Mesothelial cell of epicardium (in vitro differentiated cells): Measurements from ENCODE around the gene NSD2. TPM values are rescaled to one million over a fixed set of nuclear protein-coding genes. Genes with fewer than 3 reads are reported as not detected.
"Not testable (repeated sequence)": the region's sequence is repeated elsewhere in the genome, so short reads cannot be mapped to it uniquely, and the experiment has no call there.

Experiments
- DNase-seq, 2 experiments: peaks; one replicate each; pipeline ENCODE4 v3.0.0; 2021; ENCODE audit warnings: low spot score in 2 of 2; ENCODE audit not compliant: unreplicated experiment in 2 of 2
- H3K27ac Mint-ChIP-seq: 2 replicates; pipeline ENCODE4 v1.8.0; 2021; ENCODE audit warnings: mixed read lengths
- H3K27me3 Mint-ChIP-seq: 2 replicates; pipeline ENCODE4 v1.8.0; 2021; ENCODE audit warnings: low read depth, mixed read lengths
- H3K36me3 Mint-ChIP-seq: 2 replicates; pipeline ENCODE4 v1.8.0; 2021; ENCODE audit warnings: mixed read lengths
- H3K4me1 Mint-ChIP-seq: 2 replicates; pipeline ENCODE4 v1.8.0; 2021; ENCODE audit warnings: mixed read lengths
- H3K4me3 Mint-ChIP-seq: 2 replicates; pipeline ENCODE4 v1.8.0; 2021; ENCODE audit warnings: mild to moderate bottlenecking, moderate library complexity, mixed read lengths
- H3K9me3 Mint-ChIP-seq: 2 replicates; pipeline ENCODE4 v1.8.0; 2021; ENCODE audit warnings: mixed read lengths
- CTCF ChIP-seq: fragments of 200-600 bp; sonication (generic); IDR thresholded peaks from one replicate; pipeline ENCODE4 v1.5.0; 2021; ENCODE audit warnings: antibody characterized with exemption; ENCODE audit not compliant: unreplicated experiment
- total RNA-seq: library from RNA; stranded (reverse); gene quantifications from 3 replicates; pipeline ENCODE4 v1.2.1, GENCODE V29; 2021

NSD2 gene
- total RNA-seq, 1 donor from 2014 or later, result 119 TPM

DNA sequence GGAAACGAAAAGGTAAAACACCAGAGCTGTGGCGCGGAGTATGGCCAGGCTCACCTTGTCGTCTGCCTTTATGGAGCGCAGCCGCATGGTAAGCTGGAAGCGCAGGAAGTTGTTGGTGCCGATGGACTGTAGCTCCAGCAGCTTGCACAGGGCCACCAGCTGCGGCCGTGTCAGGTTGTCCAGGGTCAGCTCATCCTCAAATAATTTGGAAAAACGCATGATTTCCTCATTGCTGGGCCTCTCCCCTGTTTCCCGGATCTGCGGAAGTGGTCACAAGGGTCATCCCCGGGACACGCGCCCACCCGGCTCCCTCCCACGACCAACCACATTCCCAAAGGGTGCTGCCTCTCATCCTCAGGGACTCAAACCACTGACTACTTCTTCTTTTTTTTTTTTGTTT, 38.5 kb upstream of the NSD2 start:
- Mint-ChIP-seq H3K36me3 (peaks cover 41% of the 10 kb centered on the region), H3K9me3 (peaks cover 7% of the 10 kb centered on the region), H3K27ac (no peak overlapping the region), H3K4me3 (no peak overlapping the region), H3K4me1 (no peaks in the 10 kb centered on the region), H3K27me3 (no peaks in the 10 kb centered on the region)
- TF ChIP-seq CTCF, result no peak
- DNase-seq, result no peak

DNA sequence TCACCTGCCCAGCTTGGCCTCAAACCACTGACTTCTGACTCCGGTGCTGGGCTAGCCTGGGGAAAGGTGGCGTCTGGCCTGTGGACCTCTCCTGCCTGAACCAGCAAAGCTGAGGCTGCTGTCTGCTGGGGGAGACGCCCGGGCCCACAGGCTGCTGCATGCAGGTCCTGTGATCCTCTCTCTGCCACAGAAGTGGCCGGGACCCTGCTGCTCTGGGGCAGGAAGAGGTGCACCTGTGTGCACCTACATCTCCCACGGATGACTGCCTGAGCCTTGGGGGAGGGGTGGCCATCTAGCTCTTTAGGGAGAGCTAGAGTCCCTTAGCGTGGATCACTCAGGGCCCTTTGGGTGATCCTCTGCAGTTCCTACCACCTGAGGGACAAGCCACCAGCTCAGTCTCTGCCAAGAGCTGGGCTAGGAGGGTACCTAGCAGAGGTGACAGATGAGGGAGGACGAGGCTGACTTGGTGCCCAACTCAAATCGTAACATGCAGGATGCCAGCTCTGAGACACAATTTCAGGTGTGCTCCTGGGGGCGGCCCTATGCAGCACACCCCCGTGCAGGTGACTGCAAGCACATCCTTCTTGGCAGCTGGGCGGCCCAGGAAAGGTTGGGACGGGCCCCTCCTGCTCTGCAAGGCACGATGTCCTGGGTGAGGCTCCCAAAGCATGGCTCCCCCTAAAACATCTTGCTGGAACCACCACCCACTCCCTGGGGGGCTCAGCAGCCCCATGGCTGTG, 37.7 kb upstream of the NSD2 start:
- no peak for TF ChIP-seq CTCF
- Mint-ChIP-seq H3K27me3 (no peaks in the 10 kb centered on the region), H3K9me3 (peaks cover 7% of the 10 kb centered on the region), H3K4me1 (no peaks in the 10 kb centered on the region), H3K36me3 (peaks cover 41% of the 10 kb centered on the region), H3K4me3 (no peak overlapping the region), H3K27ac (no peak overlapping the region)
- no peak for DNase-seq

GRCh38 chr4:1834047-1834775, 37.0 kb upstream of the NSD2 start:
- TF ChIP-seq CTCF, result no peak
- H3K36me3 Mint-ChIP-seq, result peaks cover 45% of the 10 kb centered on the region
- DNase-seq, result no peak
- H3K4me3 Mint-ChIP-seq, result no peak overlapping the region
- H3K9me3 Mint-ChIP-seq, result peaks cover 7% of the 10 kb centered on the region
- no peaks in the 10 kb centered on the region for H3K27me3 Mint-ChIP-seq
- H3K27ac Mint-ChIP-seq, result no peak overlapping the region
- H3K4me1 Mint-ChIP-seq, result no peaks in the 10 kb centered on the region

GRCh38 chr4:1835836-1836235, 35.4 kb upstream of the NSD2 start:
- H3K27me3 Mint-ChIP-seq, H3K4me3 Mint-ChIP-seq, DNase-seq, H3K27ac Mint-ChIP-seq, H3K9me3 Mint-ChIP-seq, H3K4me1 Mint-ChIP-seq: not testable (repeated sequence)
- peaks cover 33% of the 10 kb centered on the region for H3K36me3 Mint-ChIP-seq

- H3K4me3 Mint-ChIP-seq, result no peak overlapping the region
- H3K27me3 Mint-ChIP-seq, result no peaks in the 10 kb centered on the region
- no peaks in the 10 kb centered on the region for H3K4me1 Mint-ChIP-seq
- H3K36me3 Mint-ChIP-seq, result peaks cover 28% of the 10 kb centered on the region
- H3K27ac Mint-ChIP-seq, result no peak overlapping the region
- DNase-seq, result no peak
- no peaks in the 10 kb centered on the region for H3K9me3 Mint-ChIP-seq
- no peak for TF ChIP-seq CTCF
Observed at GRCh38 chr4:1836650-1837049, 34.5 kb upstream of the NSD2 start.

DNA sequence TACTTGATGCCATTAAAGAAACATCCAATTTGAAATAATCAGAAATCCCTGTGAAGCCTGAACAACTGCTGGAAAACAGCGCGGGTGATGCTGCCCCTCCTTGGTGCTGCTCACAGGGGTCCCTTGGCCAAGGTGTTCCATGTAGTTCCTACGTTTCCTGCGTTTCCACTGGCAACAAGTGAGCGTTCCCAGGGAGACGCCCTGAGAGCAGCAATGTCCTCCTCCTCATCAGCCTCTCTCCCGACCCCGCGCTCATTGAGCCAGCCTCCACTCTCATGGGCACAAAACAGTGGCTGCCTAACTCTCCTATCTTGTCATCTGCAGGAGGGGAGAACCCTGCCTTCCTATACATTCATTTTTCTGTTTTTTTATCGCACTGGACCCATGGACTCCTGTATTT, 34.1 kb upstream of the NSD2 start:
- peaks cover 25% of the 10 kb centered on the region for H3K36me3 Mint-ChIP-seq
- H3K9me3 Mint-ChIP-seq, result no peaks in the 10 kb centered on the region
- DNase-seq, result no peak
- no peak for TF ChIP-seq CTCF
- H3K27ac Mint-ChIP-seq, result no peak overlapping the region
- H3K27me3 Mint-ChIP-seq, result no peaks in the 10 kb centered on the region
- no peak overlapping the region for H3K4me3 Mint-ChIP-seq
- no peaks in the 10 kb centered on the region for H3K4me1 Mint-ChIP-seq
